ENCODE data around the gene ZNF383. TPM values are rescaled to one million over a fixed set of nuclear protein-coding genes. Genes with fewer than 3 reads are reported as not detected.
"Not testable (repeated sequence)": the region's sequence is repeated elsewhere in the genome, so short reads cannot be mapped to it uniquely, and the experiment has no call there.

ZNF383 gene
- total and polyA plus RNA-seq, 2 donors (not counting 1 experiment from before 2014, with no cell fraction given) = 5.0 to 9.4 TPM

DNA sequence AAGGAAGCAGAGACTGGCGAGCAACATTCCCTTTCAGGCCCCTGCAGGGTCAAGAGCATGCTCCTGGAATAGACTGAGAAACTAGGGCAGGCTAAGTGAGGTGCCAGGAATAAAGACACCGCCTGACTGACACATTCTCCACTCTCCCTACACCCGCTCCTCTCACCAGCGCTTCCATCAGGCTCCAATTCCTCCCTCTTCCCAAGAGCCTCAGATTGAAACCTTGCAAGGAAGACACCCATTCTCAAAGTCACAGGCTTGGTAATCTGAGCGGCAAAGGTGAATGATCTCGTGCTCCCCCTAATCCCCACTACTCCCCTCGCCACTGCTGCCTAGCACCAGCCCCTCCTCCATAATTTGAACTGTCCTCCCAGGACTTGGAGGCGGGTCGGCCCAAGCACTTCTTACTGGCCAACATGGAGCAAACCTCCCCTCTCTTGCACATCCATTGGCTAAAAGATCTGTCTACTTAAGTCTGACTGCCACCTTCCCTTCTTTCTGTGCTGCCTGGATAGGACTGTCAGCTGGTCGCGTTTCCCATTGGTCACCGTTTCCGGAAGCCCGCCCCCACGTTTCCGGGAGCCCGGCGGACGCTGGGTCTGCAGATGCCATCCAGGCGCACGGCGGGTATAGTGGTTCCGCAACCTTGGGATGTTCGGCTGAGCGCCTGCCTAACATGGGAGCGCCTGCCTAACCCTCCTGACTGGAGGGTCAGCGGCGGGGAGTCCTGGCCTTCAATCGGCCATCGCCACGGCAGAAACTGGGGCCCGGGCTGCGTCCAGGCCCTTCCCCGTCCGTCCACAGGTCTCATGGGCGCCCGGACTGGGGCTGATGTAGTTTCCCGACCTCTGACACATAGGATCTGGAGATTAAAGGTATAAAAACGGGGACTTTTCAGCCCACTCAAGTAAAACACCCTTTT, 33.6 kb downstream of the ZNF383 start:
- no peaks in the 10 kb centered on the region for H3K4me1 ChIP-seq (ENCODE audit: control insufficient read depth, extremely low read depth, insufficient read depth, low read length)
- peak overlapping the region; percentile 62 for H3K9ac ChIP-seq (ENCODE audit: insufficient read depth, low read length)
- no peaks in the 10 kb centered on the region for H3K27me3 ChIP-seq (ENCODE audit: control insufficient read depth, insufficient read depth, low read length)
- H3K9me3 ChIP-seq (ENCODE audit: control insufficient read depth, insufficient read depth, low read depth, low read length) = no peaks in the 10 kb centered on the region
- peak overlapping the region; percentile 92 for H2AFZ ChIP-seq (ENCODE audit: low read length)
- DNase-seq (ENCODE audit: low read depth in 2 of 2) = peak; percentile 99 to 100
- no peak overlapping the region for H3K27ac ChIP-seq (ENCODE audit: insufficient read depth, low read length)
- TF ChIP-seq EZH2 (IDR thresholded peaks at IDR 0.05; ENCODE audit: low read length, missing control alignments) (no peak), CTCF (conservative IDR thresholded peaks at IDR 0.05 in 1 of 2, IDR thresholded peaks at IDR 0.05 in 1 of 2; ENCODE audit: low read depth in 1 of 2, low read length in 2 of 2) (no peak)
- H4K20me1 ChIP-seq (ENCODE audit: control insufficient read depth, extremely low read depth, insufficient read depth, low read length) = no peaks in the 10 kb centered on the region
- H3K36me3 ChIP-seq (ENCODE audit: control insufficient read depth, insufficient read depth, low read length) = no peaks in the 10 kb centered on the region
- no peaks in the 10 kb centered on the region for H3K79me2 ChIP-seq (ENCODE audit: control insufficient read depth, insufficient read depth, low read length)
- peak overlapping the region; percentile 70 to 85 (median 74) for H3K4me3 ChIP-seq (replicated peaks in 1 of 4; ENCODE audit: control extremely low read depth in 1 of 4, insufficient read depth in 1 of 4, low read depth in 3 of 4, low read length in 4 of 4)
- peak overlapping the region; percentile 85 for H3K4me2 ChIP-seq (ENCODE audit: extremely low read depth, insufficient read depth, low read length)

- H3K79me2 ChIP-seq (ENCODE audit: control insufficient read depth, insufficient read depth, low read length); H3K9me3 ChIP-seq (ENCODE audit: control insufficient read depth, insufficient read depth, low read depth, low read length); H3K27ac ChIP-seq (ENCODE audit: insufficient read depth, low read length); H3K4me3 ChIP-seq (replicated peaks in 1 of 4; ENCODE audit: control extremely low read depth in 1 of 4, insufficient read depth in 1 of 4, low read depth in 3 of 4, low read length in 4 of 4); DNase-seq (ENCODE audit: low read depth in 2 of 2); H2AFZ ChIP-seq (ENCODE audit: low read length); H3K4me1 ChIP-seq (ENCODE audit: control insufficient read depth, extremely low read depth, insufficient read depth, low read length); H3K9ac ChIP-seq (ENCODE audit: insufficient read depth, low read length); H4K20me1 ChIP-seq (ENCODE audit: control insufficient read depth, extremely low read depth, insufficient read depth, low read length); H3K27me3 ChIP-seq (ENCODE audit: control insufficient read depth, insufficient read depth, low read length); H3K36me3 ChIP-seq (ENCODE audit: control insufficient read depth, insufficient read depth, low read length); H3K4me2 ChIP-seq (ENCODE audit: extremely low read depth, insufficient read depth, low read length): not testable (repeated sequence)
Observed at GRCh38 chr19:37263028-37263427, 45.0 kb downstream of the ZNF383 start.

DNA sequence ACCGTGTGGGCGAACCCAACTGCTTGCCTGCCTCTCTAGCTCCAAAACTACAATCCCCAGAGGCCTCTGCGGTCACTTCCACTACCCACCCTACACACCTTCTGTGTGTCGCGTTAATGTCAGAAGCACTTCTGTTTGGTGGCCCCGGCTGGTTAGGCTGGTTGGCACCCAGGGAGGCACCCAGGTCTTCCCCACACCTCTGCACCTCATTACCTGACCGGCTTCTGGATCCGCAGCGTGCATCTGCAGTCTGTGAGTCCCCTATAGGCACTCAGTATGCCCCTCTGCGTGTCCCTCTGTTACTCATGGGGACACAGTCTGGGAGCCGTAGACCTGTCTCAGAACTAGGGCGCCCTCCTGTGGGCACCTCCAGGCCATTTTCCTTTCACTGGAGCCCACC, 49.0 kb downstream of the ZNF383 start:
- not testable (repeated sequence) for H2AFZ ChIP-seq (ENCODE audit: low read length); H3K9ac ChIP-seq (ENCODE audit: insufficient read depth, low read length); H3K27ac ChIP-seq (ENCODE audit: insufficient read depth, low read length); H3K36me3 ChIP-seq (ENCODE audit: control insufficient read depth, insufficient read depth, low read length); H3K9me3 ChIP-seq (ENCODE audit: control insufficient read depth, insufficient read depth, low read depth, low read length); H3K27me3 ChIP-seq (ENCODE audit: control insufficient read depth, insufficient read depth, low read length); H3K79me2 ChIP-seq (ENCODE audit: control insufficient read depth, insufficient read depth, low read length); H4K20me1 ChIP-seq (ENCODE audit: control insufficient read depth, extremely low read depth, insufficient read depth, low read length); H3K4me2 ChIP-seq (ENCODE audit: extremely low read depth, insufficient read depth, low read length); H3K4me3 ChIP-seq (replicated peaks in 1 of 4; ENCODE audit: control extremely low read depth in 1 of 4, insufficient read depth in 1 of 4, low read depth in 3 of 4, low read length in 4 of 4); H3K4me1 ChIP-seq (ENCODE audit: control insufficient read depth, extremely low read depth, insufficient read depth, low read length); DNase-seq (ENCODE audit: low read depth in 2 of 2)

DNA sequence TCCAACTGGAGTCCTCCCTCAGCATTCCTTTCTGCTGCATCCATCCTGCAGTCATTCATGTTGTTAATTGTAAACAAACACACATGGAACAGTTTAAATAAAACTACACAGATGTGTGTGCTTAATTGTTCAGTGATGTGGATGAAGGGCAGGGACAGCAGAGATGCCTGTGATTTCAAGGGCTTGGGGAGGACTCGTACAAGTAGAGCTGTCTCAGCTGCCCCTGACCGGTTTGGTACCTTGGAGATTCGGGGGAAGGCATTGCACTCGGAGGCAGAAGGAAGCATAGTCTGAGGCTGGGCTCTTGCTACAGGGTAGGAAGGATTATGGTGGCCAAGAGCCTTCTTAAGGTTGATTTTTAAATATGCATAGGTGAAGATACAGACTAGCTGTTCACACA, 49.7 kb downstream of the ZNF383 start:
- not testable (repeated sequence) for H3K9ac ChIP-seq (ENCODE audit: insufficient read depth, low read length); H3K27ac ChIP-seq (ENCODE audit: insufficient read depth, low read length); H2AFZ ChIP-seq (ENCODE audit: low read length); H3K9me3 ChIP-seq (ENCODE audit: control insufficient read depth, insufficient read depth, low read depth, low read length); H3K4me1 ChIP-seq (ENCODE audit: control insufficient read depth, extremely low read depth, insufficient read depth, low read length); H3K4me3 ChIP-seq (replicated peaks in 1 of 4; ENCODE audit: control extremely low read depth in 1 of 4, insufficient read depth in 1 of 4, low read depth in 3 of 4, low read length in 4 of 4); H3K36me3 ChIP-seq (ENCODE audit: control insufficient read depth, insufficient read depth, low read length); H4K20me1 ChIP-seq (ENCODE audit: control insufficient read depth, extremely low read depth, insufficient read depth, low read length); H3K27me3 ChIP-seq (ENCODE audit: control insufficient read depth, insufficient read depth, low read length); DNase-seq (ENCODE audit: low read depth in 2 of 2); H3K4me2 ChIP-seq (ENCODE audit: extremely low read depth, insufficient read depth, low read length); H3K79me2 ChIP-seq (ENCODE audit: control insufficient read depth, insufficient read depth, low read length)

DNA sequence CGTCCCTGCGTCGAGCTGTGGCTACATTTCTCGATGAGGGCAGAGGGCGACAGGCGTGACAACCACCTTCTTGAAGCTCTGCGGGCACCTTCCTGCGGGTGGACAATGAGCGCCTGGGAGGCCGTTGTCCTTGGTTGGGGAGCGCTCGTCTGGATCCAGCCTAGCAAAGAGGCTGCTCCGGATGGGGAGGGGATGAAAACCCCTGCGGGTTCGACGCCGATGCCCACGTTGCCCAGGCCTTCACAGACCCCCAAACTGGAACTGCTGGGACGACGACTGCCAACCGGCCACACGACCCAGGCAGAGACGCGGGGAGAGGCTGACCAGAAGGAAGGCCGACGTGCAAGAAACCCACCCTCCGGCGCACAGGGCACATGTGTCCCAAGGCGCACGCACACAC, 62.6 kb downstream of the ZNF383 start:
- H3K36me3 ChIP-seq (ENCODE audit: control insufficient read depth, insufficient read depth, low read length); H3K9me3 ChIP-seq (ENCODE audit: control insufficient read depth, insufficient read depth, low read depth, low read length); H3K27ac ChIP-seq (ENCODE audit: insufficient read depth, low read length); H2AFZ ChIP-seq (ENCODE audit: low read length); H3K9ac ChIP-seq (ENCODE audit: insufficient read depth, low read length); DNase-seq (ENCODE audit: low read depth in 2 of 2); H4K20me1 ChIP-seq (ENCODE audit: control insufficient read depth, extremely low read depth, insufficient read depth, low read length); H3K4me2 ChIP-seq (ENCODE audit: extremely low read depth, insufficient read depth, low read length); H3K27me3 ChIP-seq (ENCODE audit: control insufficient read depth, insufficient read depth, low read length); H3K79me2 ChIP-seq (ENCODE audit: control insufficient read depth, insufficient read depth, low read length); H3K4me3 ChIP-seq (replicated peaks in 1 of 4; ENCODE audit: control extremely low read depth in 1 of 4, insufficient read depth in 1 of 4, low read depth in 3 of 4, low read length in 4 of 4); H3K4me1 ChIP-seq (ENCODE audit: control insufficient read depth, extremely low read depth, insufficient read depth, low read length): not testable (repeated sequence)

- H3K4me3 ChIP-seq (replicated peaks in 1 of 4; ENCODE audit: control extremely low read depth in 1 of 4, insufficient read depth in 1 of 4, low read depth in 3 of 4, low read length in 4 of 4); H3K9ac ChIP-seq (ENCODE audit: insufficient read depth, low read length); H3K36me3 ChIP-seq (ENCODE audit: control insufficient read depth, insufficient read depth, low read length); DNase-seq (ENCODE audit: low read depth in 2 of 2); H3K4me1 ChIP-seq (ENCODE audit: control insufficient read depth, extremely low read depth, insufficient read depth, low read length); H3K27ac ChIP-seq (ENCODE audit: insufficient read depth, low read length); H4K20me1 ChIP-seq (ENCODE audit: control insufficient read depth, extremely low read depth, insufficient read depth, low read length); H3K9me3 ChIP-seq (ENCODE audit: control insufficient read depth, insufficient read depth, low read depth, low read length); H3K79me2 ChIP-seq (ENCODE audit: control insufficient read depth, insufficient read depth, low read length); H3K27me3 ChIP-seq (ENCODE audit: control insufficient read depth, insufficient read depth, low read length); H2AFZ ChIP-seq (ENCODE audit: low read length); H3K4me2 ChIP-seq (ENCODE audit: extremely low read depth, insufficient read depth, low read length): not testable (repeated sequence)
Observed at GRCh38 chr19:37284020-37284419, 66.0 kb downstream of the ZNF383 start.
